Hematopoietic multipotent progenitor cell treated with erythropoietin and hydrocortisone succinate and interleukin-3 and kit ligand, for 17 days (in vitro differentiated cells): ENCODE results near the gene SERTM1.

Experiments
- DNase-seq: peaks from one replicate; pipeline ENCODE4 v3.0.0-alpha.2; 2015; ENCODE audit warnings: low spot score

Gene SERTM1

DNA sequence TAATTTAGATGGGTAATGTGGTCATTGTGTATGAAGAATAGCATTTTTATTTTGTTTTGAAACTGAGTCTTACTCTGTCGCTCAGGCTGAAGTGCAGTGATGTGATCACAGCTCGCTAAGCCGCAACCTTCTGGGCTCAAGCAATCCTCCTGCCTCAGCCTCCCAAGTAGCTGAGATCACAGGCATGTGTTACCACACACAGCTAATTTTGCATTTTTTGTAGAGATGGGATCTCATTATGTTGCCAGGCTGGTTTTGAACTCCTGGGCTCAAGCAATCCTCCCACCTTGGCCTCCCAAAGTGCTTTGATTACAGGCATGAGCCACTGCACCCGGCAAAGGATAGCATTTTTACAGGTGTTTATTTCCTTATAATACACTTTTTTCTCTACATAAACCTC lies 36.6 kb downstream of the SERTM1 start:
- DNase-seq, result no peak

DNA sequence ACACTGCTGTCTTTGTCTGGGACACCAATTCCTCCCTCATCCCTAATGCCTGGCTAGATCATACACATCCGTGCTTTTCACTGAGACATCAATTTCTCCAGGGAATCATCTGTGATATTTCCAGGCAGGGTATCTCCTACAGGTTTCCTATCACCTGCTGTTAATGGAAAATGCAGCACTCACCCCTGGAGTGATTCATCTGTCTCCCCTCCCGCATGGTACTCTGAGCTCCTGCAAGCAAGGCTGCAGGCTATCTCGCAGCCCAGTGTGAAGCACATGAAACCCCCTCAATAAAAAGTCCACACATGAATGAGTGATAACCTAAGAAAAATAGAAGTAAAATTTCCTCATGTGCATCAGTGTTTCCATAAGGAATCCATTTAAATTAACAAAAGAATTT lies 38.5 kb downstream of the SERTM1 start:
- no peak for DNase-seq

DNA sequence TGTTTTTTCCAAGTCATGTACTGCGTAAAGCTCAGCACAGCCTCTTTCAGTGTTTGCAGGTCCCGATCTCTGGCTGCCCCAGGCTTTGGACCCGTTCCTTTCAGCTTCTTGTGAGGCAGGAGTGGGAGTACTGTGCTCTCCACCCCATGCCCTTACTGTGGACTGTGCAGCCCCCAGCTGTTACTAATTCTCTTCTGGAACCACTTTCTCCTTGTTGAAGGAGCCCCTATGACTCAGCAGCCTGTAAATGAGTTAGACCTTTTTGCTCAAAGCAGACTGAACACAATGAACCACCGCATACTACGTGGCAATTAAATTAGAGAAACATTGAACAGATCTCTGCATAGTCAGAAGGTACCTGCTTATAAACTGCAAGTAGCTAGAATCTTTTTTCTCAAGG lies 39.0 kb downstream of the SERTM1 start:
- no peak for DNase-seq

DNA sequence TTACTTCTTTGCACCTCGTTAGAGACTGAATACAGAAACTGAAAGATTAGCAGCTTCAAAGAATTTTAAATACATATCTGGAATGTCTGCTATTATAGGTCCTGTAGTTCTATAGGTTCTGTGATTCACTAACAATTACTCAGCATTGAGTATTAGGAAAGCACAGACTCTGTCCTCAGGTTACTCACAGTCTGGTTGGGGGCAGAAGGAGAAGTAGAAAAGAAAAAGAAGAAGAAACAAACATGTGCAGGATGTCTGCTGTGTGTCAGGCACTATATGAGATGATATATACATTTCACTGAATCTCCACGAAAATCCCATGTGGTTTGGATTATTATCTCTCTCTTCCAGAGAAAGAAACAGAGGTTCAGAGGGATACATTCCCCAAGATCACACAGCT lies 40.1 kb downstream of the SERTM1 start:
- no peak for DNase-seq

DNA sequence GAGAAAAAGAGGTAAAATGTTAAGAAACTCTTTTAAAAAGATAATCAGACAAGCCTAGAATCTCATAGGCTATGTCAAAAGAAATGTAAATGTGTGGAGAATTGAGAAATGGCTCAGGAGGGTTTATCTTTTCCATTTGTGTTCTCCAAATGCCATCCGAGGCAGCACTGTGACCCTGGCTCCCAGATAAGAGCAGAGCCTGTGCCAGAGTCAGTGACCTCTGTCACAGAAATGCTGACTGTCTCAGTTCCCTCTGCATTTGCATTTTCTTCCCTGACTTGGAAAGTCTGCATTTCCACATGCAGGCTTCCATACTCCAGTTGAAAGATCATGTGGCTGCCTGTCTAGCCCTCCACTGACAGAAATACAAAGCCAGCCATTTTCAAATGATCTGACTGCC lies 42.0 kb downstream of the SERTM1 start:
- DNase-seq, result no peak

DNA sequence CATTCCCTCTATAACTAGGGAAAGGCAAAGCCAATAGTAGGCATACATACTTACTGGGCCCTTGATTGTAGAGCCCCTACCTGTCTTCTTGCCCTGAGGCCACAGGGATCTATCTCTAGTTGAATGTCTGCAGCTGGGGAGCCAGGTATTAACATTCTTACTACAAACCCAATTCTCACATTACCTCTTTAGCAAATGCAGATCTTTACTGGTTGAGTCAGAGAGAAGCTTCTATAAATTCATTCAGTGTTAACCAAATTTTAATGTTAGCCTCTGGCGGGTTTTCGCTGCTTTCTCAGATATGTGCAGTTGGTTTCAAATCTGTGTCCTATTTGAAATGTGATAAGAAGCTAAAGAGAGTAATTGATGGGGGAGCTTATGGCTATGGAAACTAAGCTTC lies 43.2 kb downstream of the SERTM1 start:
- no peak for DNase-seq

DNA sequence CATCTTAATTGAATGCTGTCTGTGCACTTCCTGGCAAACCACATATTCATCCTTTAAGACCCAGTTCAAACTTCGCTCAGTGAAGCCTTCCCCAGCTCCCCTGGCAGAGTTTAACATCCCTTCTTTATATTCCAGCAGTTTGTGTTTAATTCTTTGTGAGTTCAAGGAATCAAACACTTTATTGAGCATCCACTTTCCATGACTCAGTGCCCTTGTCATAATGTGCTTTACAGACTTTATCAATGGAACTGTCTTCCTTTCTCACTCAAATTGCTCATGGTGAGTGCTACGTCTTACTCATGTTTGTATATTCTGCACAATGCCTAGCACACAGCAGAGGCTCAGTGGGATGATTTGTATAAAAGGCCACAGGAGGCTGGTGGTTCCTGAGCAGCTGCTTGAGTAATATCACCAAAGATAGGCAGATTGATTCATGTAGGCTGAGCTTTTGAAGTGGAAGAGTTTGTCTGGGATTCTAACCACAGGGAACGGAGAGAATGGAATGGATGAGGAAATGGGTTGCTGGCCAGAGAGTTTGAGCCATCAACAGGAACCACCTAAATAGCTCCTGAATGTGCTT lies 44.2 kb downstream of the SERTM1 start:
- DNase-seq, result no peak

DNA sequence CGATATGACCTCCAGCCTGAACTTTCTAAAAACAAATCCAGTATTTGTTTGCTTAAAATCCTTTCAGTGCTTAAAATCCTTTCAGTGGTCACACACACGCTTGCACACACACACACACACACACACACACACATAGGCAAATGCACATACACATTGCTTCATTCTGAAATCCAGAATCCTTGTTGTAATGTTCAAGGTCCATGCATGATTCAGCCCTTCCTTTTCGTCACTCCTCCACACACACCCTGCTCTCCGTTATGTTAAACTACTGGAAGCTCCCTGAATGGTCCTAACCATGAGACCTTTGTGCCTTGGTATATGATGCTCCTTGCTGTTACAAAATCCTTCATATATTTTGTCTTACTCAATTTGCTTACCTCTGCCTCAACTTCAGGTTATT lies 44.9 kb downstream of the SERTM1 start:
- DNase-seq, result no peak

DNA sequence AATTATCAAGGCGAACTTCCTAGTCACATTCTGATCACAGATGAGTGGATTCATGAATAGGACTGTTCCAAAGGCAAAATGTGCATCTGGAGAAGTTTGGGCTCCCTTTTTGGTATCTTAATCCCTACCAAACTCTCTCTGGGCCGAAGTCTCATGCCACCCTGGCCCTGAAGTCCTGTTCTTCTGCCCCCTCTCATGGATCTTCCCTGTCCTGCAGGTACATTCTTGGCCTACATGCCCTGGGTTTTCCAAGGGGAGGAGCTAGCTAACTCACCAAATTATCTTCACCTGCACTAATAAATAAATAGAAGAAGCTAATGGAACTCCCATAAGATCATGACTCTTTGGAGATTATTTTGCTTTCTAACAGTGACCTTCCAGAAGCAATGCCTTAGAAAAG lies 50.3 kb downstream of the SERTM1 start:
- no peak for DNase-seq

DNA sequence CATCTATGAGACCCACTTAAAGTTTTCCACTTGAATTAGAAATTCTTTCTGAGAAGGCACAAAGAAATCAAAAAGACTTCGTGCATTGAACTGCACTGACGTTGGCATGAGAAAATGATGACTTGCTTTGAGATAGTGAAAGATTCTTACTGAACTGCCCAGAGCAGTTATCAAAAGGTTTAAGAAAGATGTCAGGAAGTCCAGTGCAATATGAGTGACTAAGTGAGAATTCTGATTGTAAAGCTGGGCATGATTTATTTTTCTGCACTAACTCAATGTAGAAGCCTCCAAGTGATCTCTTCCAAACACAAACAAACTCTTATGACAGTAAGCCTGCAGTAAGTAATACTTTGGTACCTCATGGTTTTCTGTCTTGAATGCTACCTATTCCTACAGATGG lies 52.1 kb downstream of the SERTM1 start:
- no peak for DNase-seq

DNA sequence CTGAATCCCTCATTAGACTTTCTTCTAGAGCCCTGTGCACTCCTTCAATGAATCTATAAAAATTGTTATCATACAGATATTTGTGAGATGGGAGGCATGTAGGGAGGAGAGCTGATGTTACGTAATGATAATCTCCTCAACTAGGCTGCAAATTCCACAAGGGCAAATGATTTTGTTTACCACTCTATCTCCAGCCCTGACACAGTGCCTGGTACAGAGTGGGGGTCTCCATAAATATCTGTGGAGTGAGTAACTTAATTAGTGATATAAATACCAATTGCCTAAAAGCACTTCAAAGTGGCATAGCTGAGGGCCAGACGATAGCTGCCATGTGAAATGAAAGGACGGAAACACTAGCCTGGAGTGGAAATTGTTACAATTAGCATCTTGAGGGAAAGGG lies 54.2 kb downstream of the SERTM1 start:
- no peak for DNase-seq

DNA sequence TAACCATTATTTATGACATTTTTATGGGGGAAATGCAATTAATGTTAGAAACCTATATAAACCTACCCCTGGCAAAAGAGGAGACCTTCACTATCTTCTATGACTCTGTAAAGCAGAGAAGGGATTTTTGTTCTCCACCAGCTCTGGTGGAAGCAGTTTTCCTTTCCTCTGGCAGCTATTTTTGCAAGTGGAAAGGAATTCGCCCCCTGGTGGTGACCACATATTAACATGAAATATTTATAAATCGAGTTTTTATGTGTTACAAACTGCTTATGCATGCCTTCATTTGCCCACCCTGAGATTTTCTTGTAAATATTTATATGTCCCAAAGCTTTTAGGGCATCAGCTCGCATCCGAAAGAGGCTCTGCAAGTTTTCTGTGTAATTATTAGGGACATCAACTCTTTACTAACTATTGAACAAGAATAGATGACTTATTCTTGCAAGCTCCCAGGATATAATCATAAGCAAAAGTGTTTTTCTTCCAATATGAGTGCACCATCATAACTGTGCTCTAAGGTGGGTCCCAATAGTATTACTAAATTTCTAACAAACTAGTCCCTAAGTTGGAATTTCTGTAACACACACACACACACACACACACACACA lies 62.4 kb downstream of the SERTM1 start:
- peak; percentile 43 for DNase-seq

DNA sequence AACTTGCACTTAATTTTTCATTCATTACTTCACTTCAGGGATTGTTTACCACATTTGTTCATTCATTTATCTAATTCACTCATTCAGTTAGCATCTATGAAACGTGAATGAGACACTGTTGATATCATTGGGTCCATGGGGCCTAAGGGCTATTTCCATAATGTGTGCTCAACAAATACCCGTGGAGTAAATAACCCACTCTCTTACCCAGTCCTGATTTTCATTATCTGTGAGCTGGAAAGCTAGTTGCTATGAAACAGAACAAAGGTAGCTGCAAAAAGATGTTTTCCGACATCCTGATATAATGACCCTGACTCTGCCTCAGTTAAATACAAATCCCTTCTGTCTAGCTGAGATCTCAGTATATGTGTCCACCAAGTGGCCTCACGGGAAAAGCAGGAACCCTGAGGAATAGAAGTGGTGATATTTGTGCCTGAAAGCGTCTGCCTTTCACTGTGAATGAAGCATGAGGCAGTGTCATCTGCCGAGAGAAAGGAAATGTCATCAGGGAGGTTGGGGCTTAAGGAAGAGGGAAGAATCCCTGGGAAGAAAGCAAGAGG lies 63.8 kb downstream of the SERTM1 start:
- DNase-seq, result no peak

DNA sequence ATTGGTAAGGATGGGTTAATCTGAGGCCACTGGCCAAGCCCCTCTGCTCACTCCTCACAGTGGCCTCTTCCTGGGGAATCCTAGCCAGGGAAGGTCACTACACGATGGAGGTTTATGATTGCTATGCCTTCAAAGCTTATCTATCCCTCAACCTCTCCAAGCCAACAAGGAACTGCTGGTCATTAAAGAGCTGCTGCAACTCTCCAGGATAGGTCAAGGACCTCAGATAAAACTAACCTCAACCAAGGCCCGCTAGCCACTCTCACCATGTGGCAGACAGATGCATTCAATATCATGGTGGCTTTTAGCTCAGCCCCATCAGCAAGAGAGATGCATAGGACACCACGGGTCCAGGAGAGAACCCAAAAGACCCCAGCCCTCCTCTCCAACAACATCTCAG lies 71.6 kb downstream of the SERTM1 start:
- no peak for DNase-seq

DNA sequence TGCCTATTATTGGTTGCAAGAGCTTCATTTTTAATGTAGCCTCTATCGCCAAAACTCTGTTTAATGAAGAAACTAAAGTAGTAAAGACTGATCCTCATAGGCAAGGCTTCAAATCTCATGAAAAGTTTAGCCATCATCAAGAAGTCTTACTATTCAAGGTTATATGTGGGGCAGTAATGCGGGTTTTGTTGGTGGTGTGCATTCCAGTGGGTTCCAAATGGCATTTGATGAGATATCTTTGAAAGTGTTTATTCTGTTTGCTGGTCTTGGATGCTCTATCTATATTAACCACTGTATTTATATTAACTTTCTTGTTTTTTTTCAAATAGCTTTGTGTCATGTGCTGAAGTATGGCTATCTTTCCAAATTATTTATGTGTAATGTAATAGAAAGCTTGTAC lies 72.2 kb downstream of the SERTM1 start:
- no peak for DNase-seq
